Endodermal cell (in vitro differentiated cells): ENCODE measurements around the gene MTSS2. TPM values are rescaled to one million over a fixed set of nuclear protein-coding genes. Genes with fewer than 3 reads are reported as not detected.

ENCODE experiments used
- DNase-seq: peaks from one replicate; pipeline ENCODE4 v3.0.0-alpha.2; 2017
- H3K27ac ChIP-seq: 2 replicates; pipeline ENCODE4 v1.5.1; 2013; ENCODE audit warnings: mild to moderate bottlenecking, low read depth, low read length, moderate library complexity
- H3K27me3 ChIP-seq: 2 replicates; pipeline ENCODE4 v1.6.1; 2013; ENCODE audit warnings: mild to moderate bottlenecking, low read length, moderate library complexity; ENCODE audit not compliant: insufficient read depth, control insufficient read depth, poor library complexity, severe bottlenecking
- H3K36me3 ChIP-seq: 2 replicates; pipeline ENCODE4 v1.7.0; 2013; ENCODE audit warnings: mild to moderate bottlenecking, low read length, moderate library complexity; ENCODE audit not compliant: control insufficient read depth, insufficient read depth
- H3K4me1 ChIP-seq: one replicate; pipeline ENCODE4 v1.7.0; 2013; ENCODE audit warnings: low read length; ENCODE audit not compliant: control insufficient read depth, insufficient read depth
- H3K4me3 ChIP-seq: 2 replicates; pipeline ENCODE4 v1.5.1; 2013; ENCODE audit warnings: mild to moderate bottlenecking, low read length, moderate library complexity
- H3K9ac ChIP-seq: 2 replicates; pipeline ENCODE4 v1.6.1; 2013; ENCODE audit warnings: mild to moderate bottlenecking, low read length, moderate library complexity; ENCODE audit not compliant: poor library complexity, severe bottlenecking; ENCODE audit errors: extremely low read depth
- H3K9me3 ChIP-seq: 2 replicates; pipeline ENCODE4 v1.6.1; 2013; ENCODE audit warnings: mild to moderate bottlenecking, low read length, moderate library complexity; ENCODE audit not compliant: control insufficient read depth
- H3K27ac Mint-ChIP-seq: 2 replicates; pipeline ENCODE4 v1.8.0; 2020; ENCODE audit warnings: mixed read lengths
- H3K27me3 Mint-ChIP-seq: 2 replicates; pipeline ENCODE4 v1.8.0; 2021; ENCODE audit warnings: mild to moderate bottlenecking, mixed read lengths; ENCODE audit not compliant: insufficient read depth
- H3K36me3 Mint-ChIP-seq: 2 replicates; pipeline ENCODE4 v1.8.0; 2020; ENCODE audit warnings: low read depth, mixed read lengths
- H3K4me1 Mint-ChIP-seq: 2 replicates; pipeline ENCODE4 v1.8.0; 2020; ENCODE audit warnings: mixed read lengths
- H3K4me3 Mint-ChIP-seq: 2 replicates; pipeline ENCODE4 v1.8.0; 2020; ENCODE audit warnings: mild to moderate bottlenecking, moderate library complexity, mixed read lengths
- H3K9me3 Mint-ChIP-seq: 2 replicates; pipeline ENCODE4 v1.8.0; 2020; ENCODE audit warnings: mild to moderate bottlenecking, mixed read lengths
- WGBS, 2 experiments: methylation state at CpG; one replicate each; pipeline versions ENCODE4 v1.1.5 to v1.1.7; 2013; ENCODE audit warnings: missing lambda C conversion rate in 2 of 2, mixed read lengths in 1 of 2; ENCODE audit not compliant: insufficient coverage in 1 of 2, insufficient read length in 1 of 2; 5-methylcytosine and 5-hydroxymethylcytosine counted together
- total RNA-seq, 2 donors: library from RNA; stranded (reverse); fragmentation: NEBNext Ultra II Directional in 1 of 2; extraction: Animal tissue kit (Norgen Biotek cat#: 25700) in 1 of 2; gene quantifications; 2 replicates in 1 of 2; 3 replicates in 1 of 2; pipeline ENCODE4 v1.2.1, GENCODE V29; 2021
- TF ChIP-seq, protein P1 (sequence below): fragments of 200-600 bp; sonication (generic); conservative IDR thresholded peaks from 2 replicates; pipeline ENCODE4 v1.5.0; 2021; ENCODE audit warnings: antibody characterized with exemption, mild to moderate bottlenecking

MTSS2 gene
- total RNA-seq, 2 donors from 2014 or later, result 23.4 to 24.0 TPM

DNA sequence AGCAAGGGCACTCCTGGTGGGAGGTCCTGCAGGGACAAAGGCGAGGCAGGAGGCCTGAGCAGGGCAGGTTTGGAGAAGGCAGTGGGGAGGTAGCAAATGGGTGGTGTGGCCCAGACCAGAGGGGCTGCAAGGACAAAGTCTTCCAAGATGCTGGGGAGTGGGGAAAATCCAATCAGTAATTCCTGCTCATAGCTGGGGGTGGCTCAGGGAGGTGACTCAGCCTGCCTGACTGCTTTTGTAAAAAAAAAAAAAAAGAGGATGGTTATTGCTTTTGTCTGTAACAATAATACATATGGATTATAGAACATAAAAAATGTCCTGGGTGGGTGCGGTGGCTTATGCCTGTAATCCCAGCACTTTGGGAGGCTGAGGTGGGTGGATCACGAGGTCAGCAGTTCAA is 34.3 kb downstream of the MTSS2 start:
- H3K4me3 ChIP-seq, result no peak overlapping the region
- peaks cover 11% of the 10 kb centered on the region for H3K9me3 ChIP-seq
- H3K4me1 ChIP-seq, result no peaks in the 10 kb centered on the region
- Mint-ChIP-seq H3K4me3 (no peak overlapping the region), H3K4me1 (peaks cover 8% of the 10 kb centered on the region), H3K27ac (no peak overlapping the region), H3K27me3 (no peaks in the 10 kb centered on the region), H3K9me3 (peaks cover 15% of the 10 kb centered on the region), H3K36me3 (peaks cover 22% of the 10 kb centered on the region)
- DNase-seq, result no peak
- H3K27ac ChIP-seq, result no peak overlapping the region
- 90 to 93% methylated on average over 3 of the region's 3 CpGs for WGBS, 2 experiments
- H3K36me3 ChIP-seq, result no peaks in the 10 kb centered on the region
- no peaks in the 10 kb centered on the region for H3K27me3 ChIP-seq
- no peak overlapping the region for H3K9ac ChIP-seq
- TF ChIP-seq, protein P1, sequence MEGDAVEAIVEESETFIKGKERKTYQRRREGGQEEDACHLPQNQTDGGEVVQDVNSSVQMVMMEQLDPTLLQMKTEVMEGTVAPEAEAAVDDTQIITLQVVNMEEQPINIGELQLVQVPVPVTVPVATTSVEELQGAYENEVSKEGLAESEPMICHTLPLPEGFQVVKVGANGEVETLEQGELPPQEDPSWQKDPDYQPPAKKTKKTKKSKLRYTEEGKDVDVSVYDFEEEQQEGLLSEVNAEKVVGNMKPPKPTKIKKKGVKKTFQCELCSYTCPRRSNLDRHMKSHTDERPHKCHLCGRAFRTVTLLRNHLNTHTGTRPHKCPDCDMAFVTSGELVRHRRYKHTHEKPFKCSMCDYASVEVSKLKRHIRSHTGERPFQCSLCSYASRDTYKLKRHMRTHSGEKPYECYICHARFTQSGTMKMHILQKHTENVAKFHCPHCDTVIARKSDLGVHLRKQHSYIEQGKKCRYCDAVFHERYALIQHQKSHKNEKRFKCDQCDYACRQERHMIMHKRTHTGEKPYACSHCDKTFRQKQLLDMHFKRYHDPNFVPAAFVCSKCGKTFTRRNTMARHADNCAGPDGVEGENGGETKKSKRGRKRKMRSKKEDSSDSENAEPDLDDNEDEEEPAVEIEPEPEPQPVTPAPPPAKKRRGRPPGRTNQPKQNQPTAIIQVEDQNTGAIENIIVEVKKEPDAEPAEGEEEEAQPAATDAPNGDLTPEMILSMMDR, result no peak

DNA sequence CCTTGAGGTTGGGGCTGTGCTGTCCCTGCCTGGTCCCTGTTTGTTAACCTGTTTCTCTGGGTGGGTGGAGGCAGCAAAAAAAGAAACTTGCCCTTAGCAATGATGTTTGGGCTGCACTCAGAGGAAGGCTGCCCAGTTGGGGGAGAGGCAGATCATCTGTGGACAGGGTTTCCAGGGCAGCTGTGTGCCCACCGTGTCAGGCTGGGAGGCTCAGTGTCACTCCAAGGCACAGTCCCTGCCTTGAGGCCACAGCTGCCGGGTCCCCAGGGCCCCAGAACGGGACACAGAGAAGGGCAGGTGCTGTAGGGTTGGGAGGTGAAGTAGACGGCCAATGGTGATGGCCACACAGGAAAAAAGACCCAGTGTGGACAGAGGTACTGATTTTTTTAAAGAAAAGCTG is 35.6 kb downstream of the MTSS2 start:
- DNase-seq, result no peak
- no peaks in the 10 kb centered on the region for H3K27me3 ChIP-seq
- Mint-ChIP-seq H3K36me3 (peaks cover 20% of the 10 kb centered on the region), H3K4me1 (peaks cover 8% of the 10 kb centered on the region), H3K4me3 (no peak overlapping the region), H3K9me3 (peaks cover 15% of the 10 kb centered on the region), H3K27me3 (no peaks in the 10 kb centered on the region), H3K27ac (no peak overlapping the region)
- no peak overlapping the region for H3K4me3 ChIP-seq
- no peak overlapping the region for H3K9ac ChIP-seq
- no peaks in the 10 kb centered on the region for H3K4me1 ChIP-seq
- no peaks in the 10 kb centered on the region for H3K36me3 ChIP-seq
- H3K27ac ChIP-seq, result no peak overlapping the region
- 83% methylated on average over 2 to 4 of the region's 4 CpGs for WGBS, 2 experiments
- TF ChIP-seq, protein P1, result no peak
- H3K9me3 ChIP-seq, result peaks cover 11% of the 10 kb centered on the region

DNA sequence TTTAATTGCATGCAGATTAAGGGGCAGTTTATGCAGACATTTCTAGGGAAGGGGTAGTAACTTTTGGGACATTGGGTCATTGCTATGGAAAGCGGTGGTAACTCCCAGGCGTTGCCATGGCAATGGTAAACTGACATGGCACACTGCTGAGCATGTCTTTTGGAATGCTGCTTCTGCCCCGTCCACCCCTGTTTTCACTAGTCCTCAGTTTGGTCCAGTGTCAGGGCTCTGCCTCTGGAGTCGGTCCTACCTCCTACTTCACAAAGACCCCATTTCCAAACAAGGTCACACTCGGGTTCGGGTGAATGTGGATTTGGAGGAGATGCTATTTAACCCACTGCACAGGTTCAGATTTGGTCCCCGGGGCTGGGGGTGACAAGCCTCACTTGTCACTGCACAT is 36.6 kb downstream of the MTSS2 start:
- H3K27ac Mint-ChIP-seq, result no peak overlapping the region
- peaks cover 20% of the 10 kb centered on the region for H3K36me3 Mint-ChIP-seq

More for the DNA sequence above, 36.6 kb downstream of the MTSS2 start:
- Histone ChIP-seq H3K4me1 (no peaks in the 10 kb centered on the region), H3K9ac (no peak overlapping the region), H3K36me3 (no peaks in the 10 kb centered on the region), H3K9me3 (peaks cover 11% of the 10 kb centered on the region), H3K27ac (no peak overlapping the region), H3K27me3 (no peaks in the 10 kb centered on the region), H3K4me3 (no peak overlapping the region)
- no peak for DNase-seq
- Mint-ChIP-seq H3K4me3 (no peak overlapping the region), H3K9me3 (peaks cover 15% of the 10 kb centered on the region), H3K27me3 (no peaks in the 10 kb centered on the region), H3K4me1 (peaks cover 8% of the 10 kb centered on the region)
- WGBS, 2 experiments, result 95% methylated on average over 4 to 7 of the region's 7 CpGs
- TF ChIP-seq, protein P1, result no peak
